ENCODE results near the gene TRIM37.

- TF ChIP-seq, protein P1, sequence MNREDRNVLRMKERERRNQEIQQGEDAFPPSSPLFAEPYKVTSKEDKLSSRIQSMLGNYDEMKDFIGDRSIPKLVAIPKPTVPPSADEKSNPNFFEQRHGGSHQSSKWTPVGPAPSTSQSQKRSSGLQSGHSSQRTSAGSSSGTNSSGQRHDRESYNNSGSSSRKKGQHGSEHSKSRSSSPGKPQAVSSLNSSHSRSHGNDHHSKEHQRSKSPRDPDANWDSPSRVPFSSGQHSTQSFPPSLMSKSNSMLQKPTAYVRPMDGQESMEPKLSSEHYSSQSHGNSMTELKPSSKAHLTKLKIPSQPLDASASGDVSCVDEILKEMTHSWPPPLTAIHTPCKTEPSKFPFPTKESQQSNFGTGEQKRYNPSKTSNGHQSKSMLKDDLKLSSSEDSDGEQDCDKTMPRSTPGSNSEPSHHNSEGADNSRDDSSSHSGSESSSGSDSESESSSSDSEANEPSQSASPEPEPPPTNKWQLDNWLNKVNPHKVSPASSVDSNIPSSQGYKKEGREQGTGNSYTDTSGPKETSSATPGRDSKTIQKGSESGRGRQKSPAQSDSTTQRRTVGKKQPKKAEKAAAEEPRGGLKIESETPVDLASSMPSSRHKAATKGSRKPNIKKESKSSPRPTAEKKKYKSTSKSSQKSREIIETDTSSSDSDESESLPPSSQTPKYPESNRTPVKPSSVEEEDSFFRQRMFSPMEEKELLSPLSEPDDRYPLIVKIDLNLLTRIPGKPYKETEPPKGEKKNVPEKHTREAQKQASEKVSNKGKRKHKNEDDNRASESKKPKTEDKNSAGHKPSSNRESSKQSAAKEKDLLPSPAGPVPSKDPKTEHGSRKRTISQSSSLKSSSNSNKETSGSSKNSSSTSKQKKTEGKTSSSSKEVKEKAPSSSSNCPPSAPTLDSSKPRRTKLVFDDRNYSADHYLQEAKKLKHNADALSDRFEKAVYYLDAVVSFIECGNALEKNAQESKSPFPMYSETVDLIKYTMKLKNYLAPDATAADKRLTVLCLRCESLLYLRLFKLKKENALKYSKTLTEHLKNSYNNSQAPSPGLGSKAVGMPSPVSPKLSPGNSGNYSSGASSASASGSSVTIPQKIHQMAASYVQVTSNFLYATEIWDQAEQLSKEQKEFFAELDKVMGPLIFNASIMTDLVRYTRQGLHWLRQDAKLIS (CRISPR knock-in tag; IDR thresholded peaks at IDR 0.05; ENCODE audit: borderline replicate concordance), result no peak
- TF ChIP-seq CTCF (IDR thresholded peaks at IDR 0.05) (no peak), ATF3 (CRISPR knock-in tag; conservative IDR thresholded peaks at IDR 0.05) (no peak), MXD4 (CRISPR knock-in tag; IDR thresholded peaks at IDR 0.05; ENCODE audit: borderline replicate concordance) (no peak), ETV6 (CRISPR knock-in tag; IDR thresholded peaks at IDR 0.05) (no peak), FOXP4 (CRISPR knock-in tag; IDR thresholded peaks at IDR 0.05) (no peak), TEAD1 (CRISPR knock-in tag; IDR thresholded peaks at IDR 0.05) (no peak), ZNF138 (CRISPR knock-in tag; conservative IDR thresholded peaks at IDR 0.05) (no peak), USF2 (CRISPR knock-in tag; IDR thresholded peaks at IDR 0.05) (no peak)
- TF ChIP-seq, protein P2, sequence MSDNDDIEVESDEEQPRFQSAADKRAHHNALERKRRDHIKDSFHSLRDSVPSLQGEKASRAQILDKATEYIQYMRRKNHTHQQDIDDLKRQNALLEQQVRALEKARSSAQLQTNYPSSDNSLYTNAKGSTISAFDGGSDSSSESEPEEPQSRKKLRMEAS (CRISPR knock-in tag; IDR thresholded peaks at IDR 0.05), result peak; percentile 30; the same call in 1 of the 2 replicates
- TF ChIP-seq, protein P3, sequence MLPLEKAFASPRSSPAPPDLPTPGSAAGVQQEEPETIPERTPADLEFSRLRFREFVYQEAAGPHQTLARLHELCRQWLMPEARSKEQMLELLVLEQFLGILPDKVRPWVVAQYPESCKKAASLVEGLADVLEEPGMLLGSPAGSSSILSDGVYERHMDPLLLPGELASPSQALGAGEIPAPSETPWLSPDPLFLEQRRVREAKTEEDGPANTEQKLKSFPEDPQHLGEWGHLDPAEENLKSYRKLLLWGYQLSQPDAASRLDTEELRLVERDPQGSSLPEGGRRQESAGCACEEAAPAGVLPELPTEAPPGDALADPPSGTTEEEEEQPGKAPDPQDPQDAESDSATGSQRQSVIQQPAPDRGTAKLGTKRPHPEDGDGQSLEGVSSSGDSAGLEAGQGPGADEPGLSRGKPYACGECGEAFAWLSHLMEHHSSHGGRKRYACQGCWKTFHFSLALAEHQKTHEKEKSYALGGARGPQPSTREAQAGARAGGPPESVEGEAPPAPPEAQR (CRISPR knock-in tag; IDR thresholded peaks at IDR 0.05), result no peak
- TF ChIP-seq, protein P4, sequence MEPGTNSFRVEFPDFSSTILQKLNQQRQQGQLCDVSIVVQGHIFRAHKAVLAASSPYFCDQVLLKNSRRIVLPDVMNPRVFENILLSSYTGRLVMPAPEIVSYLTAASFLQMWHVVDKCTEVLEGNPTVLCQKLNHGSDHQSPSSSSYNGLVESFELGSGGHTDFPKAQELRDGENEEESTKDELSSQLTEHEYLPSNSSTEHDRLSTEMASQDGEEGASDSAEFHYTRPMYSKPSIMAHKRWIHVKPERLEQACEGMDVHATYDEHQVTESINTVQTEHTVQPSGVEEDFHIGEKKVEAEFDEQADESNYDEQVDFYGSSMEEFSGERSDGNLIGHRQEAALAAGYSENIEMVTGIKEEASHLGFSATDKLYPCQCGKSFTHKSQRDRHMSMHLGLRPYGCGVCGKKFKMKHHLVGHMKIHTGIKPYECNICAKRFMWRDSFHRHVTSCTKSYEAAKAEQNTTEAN (CRISPR knock-in tag; IDR thresholded peaks at IDR 0.05), result no peak
Measured at GRCh38 chr17:59155439-59156177, 48.9 kb upstream of the TRIM37 start, which contains the start of gene PRR11.

Data from WTC11 (cell line).